C4-2B (cell line): ENCODE measurements around the gene UBE2D4.

ENCODE experiments used
- CTCF ChIP-seq: fragments of 450-650 bp; conservative IDR thresholded peaks from 2 replicates; pipeline ENCODE4 v1.5.1; 2017; ENCODE audit warnings: mild to moderate bottlenecking
- ZFX ChIP-seq: fragments of 450-650 bp; IDR thresholded peaks from 2 replicates; pipeline ENCODE4 v1.6.1; 2017

DNA sequence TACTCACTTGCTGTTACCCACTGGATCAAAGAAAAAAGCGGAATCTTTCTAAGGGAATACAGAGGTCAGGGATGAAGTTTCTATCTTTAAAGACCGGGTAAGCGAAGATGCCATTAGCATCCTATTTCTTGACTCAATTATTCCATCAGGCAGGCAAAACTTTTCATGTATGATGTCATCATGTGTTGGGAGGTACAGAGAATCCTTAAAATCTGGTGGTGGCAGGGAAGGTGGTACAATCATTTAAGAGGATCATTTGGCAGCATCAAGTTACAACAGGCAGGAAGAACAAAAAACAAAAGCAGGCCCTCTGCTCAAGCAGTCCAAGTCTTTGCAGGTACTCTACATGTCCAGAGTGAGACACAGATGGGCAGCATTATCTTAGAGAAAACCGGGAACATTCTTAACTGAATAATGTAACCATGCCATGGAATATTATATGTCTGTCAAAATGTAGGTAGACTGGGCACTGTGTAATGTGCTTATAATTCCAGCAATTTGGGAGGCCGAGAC, 23.6 kb upstream of the UBE2D4 start:
- TF ChIP-seq CTCF: no peak
- TF ChIP-seq ZFX: no peak
